Stimulated activated CD4-positive, alpha-beta T cell treated with anti-CD3 and anti-CD28 coated beads, TNF-alpha, amount 100 ng/mL, for 48 hours (primary cell): ENCODE results near the gene PIGR.

Experiments
- DNase-seq, 3 donors: peaks; one replicate each; pipeline ENCODE4 v3.0.0-alpha.2; 2020; ENCODE audit warnings: low read depth in 3 of 3

Gene PIGR

DNA sequence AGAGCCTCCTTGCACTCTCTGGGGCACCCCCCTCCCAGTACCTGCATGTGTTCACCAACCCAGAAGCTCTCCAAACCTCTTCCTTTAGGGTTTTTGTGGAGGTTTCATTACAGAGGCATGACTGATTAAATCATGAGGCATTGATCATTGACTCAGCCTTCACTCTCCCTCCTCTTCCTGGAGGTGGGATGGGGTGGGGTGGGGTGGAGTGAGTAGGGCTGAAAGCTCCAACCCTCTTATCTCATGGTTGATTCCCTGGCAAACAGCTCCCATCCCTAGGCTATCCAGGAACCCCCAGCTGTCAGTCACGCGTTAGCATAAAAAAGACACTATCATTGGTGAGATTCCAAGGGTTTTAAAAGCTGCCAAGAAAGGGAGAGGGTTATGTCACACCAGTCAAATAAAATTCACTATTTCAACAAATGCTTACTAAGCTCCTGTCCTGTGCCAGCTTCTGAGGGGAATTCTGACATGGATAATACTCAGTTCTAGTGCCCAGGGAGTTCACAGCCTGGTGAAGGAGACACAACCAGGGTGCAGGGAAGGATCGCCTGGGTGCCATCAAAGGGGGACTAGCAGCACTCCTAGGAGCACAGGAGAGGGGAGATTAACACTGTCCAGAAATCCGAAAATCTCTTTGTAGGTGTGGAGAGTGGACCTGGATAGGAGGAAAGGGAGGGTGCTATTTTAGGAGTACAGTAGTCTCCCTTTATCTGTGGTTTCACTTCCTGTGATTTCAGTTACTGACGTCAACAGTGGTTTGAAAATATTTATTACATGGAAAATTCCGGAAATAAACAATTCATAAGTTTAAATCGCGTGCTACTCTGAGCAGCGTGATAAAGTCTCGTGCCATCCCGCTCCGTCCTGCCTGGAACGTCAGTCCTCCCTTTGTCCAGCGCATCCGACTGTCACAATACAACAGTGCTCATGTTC is 55.9 kb downstream of the PIGR start:
- no peak for DNase-seq

DNA sequence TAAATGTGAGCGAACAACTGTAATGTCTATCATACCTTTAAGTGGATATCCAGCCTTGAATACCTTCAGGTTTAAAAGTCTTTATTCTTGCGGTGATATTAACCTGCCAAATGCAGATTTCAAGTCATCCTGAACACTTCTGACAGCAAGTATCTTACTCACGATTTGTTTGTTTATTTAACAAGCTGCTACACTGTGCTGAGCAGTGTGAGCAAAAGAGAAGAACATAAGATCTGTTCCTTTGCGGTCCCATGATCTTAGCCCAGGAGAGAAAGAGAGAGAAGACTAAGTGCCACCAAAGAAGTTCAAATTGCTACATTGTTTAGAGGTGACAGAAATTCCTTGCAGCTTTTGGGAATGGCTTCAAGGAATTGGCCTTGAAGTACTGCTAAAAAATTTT is 58.6 kb downstream of the PIGR start:
- DNase-seq = no peak

DNA sequence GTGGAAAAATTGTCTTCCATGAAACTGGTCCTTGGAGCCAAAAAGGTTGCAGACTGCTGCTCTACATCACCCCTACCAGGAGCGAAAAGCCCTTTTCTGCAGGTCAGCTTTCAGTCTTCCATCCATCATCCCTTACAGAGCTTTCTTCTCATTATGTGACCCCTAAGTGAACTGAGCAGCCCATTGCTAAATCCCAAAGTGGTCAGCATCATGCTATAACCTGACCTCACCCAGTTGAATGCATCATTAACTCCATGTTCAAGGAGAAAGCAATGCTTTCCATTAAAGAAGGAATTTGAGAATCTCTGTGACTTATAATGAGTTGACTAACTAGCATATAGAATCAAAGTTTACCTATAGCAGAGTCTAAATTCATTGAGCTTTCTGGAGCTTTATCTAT is 59.4 kb downstream of the PIGR start:
- DNase-seq = no peak

DNA sequence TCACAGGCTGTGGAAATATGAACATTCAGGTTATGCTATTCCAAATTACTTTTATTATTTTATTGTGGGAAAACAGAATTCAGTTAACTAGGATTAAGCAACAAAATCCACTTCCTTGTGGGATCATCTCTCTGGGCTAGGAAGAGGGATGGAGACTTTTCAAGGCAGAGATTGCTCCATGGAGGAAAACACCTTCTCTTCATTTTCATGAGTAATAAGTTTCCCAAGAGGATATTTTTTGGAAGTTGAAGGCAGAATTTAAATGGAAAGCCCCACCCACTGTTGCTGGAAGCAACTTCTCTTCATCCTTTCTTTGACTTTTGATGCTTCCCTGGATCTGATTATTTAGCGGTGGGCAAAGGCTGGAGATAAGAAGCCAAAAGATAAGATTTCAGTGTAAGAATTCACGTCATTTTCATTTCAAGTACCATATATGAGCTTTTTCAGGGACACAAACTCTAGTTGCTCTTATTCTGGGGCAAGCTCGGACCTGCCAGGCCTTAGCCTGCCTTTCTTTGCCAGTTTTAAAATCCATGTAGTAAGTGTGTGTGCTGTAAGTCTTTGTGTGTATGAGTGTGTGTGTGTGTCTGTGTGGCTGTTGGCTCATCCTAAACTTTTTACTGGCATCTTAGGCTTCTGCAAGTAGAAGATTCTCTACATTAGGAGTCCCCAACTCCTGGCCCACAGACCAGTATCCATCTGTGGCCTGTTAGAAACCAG is 60.8 kb downstream of the PIGR start:
- DNase-seq = no peak

DNA sequence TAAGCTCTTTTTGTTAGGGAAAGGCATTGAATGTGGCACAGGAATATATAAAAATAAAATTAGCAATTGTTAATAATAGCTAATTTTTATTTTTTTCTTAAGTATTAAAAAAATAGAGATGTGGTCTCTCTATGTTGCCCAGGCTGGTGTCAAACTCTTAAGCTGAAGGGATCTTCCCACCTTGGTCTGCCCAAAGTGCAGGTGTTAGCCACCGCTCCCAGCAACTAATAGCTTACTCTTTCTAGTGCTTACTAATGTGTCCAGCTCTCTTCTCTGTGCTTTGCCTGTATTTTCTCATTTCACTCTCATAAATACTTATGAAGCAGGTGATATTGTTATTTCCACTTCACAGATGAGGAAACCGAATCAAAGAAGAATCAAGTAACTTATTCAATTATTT is 62.4 kb downstream of the PIGR start:
- DNase-seq = no peak

DNA sequence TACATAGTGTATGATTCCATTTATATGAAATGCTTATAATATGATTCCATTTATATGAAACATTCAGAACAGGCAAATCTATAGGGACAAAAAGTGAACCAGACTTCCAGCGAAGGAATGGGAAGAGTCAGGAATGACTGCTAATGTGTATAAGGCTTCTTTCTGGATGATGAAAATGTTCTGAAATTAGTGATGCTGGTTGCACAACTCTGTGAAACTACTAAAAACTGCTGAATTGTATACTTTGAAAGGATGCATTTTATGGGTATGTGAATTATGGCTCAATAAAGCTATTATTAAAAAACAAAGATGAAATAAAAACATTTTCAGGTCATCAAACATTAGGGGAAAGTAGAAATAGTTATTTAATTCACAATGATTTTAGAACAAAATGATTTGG is 63.1 kb downstream of the PIGR start:
- DNase-seq = no peak

DNA sequence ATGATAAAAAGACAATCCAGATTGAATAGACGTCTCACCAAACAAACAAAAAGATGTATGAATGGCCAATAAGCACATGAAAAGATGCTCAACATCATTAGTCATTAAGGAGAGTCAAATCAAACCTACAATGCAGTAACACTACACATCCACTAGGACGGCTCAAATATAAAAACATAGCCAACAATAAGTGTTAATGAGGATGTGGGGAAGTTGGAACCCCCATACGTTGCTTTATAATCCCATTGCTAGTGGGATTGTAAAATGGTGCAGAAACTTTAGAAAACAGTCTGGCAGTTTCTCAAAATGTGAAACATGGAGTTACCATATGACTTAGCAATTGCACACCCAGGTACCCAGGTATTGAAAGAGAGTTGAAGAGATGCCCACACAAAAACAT is 63.7 kb downstream of the PIGR start:
- no peak for DNase-seq

DNA sequence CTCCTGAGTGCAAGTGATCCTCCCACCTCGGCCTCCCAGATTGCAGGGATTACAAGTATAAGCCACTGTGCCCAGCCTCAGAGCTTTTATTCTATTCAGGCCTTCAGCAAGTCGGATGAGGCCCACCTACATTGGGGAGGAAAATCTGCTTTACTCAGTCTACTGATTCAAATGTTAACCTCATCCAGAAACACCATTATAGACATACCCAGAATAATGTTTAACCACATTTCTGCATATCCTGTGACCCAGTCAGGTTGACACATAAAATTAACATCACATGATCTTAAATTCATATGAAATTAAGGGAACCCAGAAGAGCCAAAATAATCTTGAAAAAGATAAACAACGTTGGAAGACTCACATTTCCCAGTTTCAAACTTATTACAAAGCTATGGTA is 66.0 kb downstream of the PIGR start:
- no peak for DNase-seq
